Measurements from ENCODE around the gene GALNT3.

Gene GALNT3

GRCh38 chr2:165793779-165794535 lies at the start of gene GALNT3:
GALNT3 (minus strand) TSS chr2:165794247; CDS start chr2:165770700, 23,547 bp downstream.
- no peak for DNase-seq

- no peak for DNase-seq
Observed at GRCh38 chr2:165843351-165843750, 49.3 kb upstream of the GALNT3 start.

- DNase-seq, result no peak
Observed at GRCh38 chr2:165840333-165840958, 46.4 kb upstream of the GALNT3 start.

GRCh38 chr2:165839610-165840009 lies 45.6 kb upstream of the GALNT3 start:
- no peak for DNase-seq

- DNase-seq, result no peak
Observed at GRCh38 chr2:165837122-165837521, 43.1 kb upstream of the GALNT3 start.

GRCh38 chr2:165835363-165835762 lies 41.3 kb upstream of the GALNT3 start:
- DNase-seq, result no peak

GRCh38 chr2:165833156-165833555 lies 39.1 kb upstream of the GALNT3 start:
- no peak for DNase-seq

GRCh38 chr2:165827921-165828276 lies 33.9 kb upstream of the GALNT3 start:
- no peak for DNase-seq

- no peak for DNase-seq
Observed at GRCh38 chr2:165827016-165827920, 33.2 kb upstream of the GALNT3 start.

- DNase-seq, result no peak
Observed at GRCh38 chr2:165825041-165825440, 31.0 kb upstream of the GALNT3 start.

- DNase-seq, result no peak
Observed at GRCh38 chr2:165820296-165820695, 26.2 kb upstream of the GALNT3 start.

GRCh38 chr2:165818920-165819319 lies 24.9 kb upstream of the GALNT3 start:
- no peak for DNase-seq

- DNase-seq, result no peak
Observed at GRCh38 chr2:165815299-165816141, 21.5 kb upstream of the GALNT3 start.

GRCh38 chr2:165814473-165814872 lies 20.4 kb upstream of the GALNT3 start:
- no peak for DNase-seq

GRCh38 chr2:165811592-165812370 lies 17.7 kb upstream of the GALNT3 start:
- DNase-seq, result no peak

GRCh38 chr2:165810418-165810817 lies 16.4 kb upstream of the GALNT3 start:
- no peak for DNase-seq

- DNase-seq, result no peak
Observed at GRCh38 chr2:165804719-165805118, 10.7 kb upstream of the GALNT3 start.

GRCh38 chr2:165803123-165803760 lies 9.2 kb upstream of the GALNT3 start:
- DNase-seq, result no peak

GRCh38 chr2:165801176-165801575 lies 7.1 kb upstream of the GALNT3 start:
- DNase-seq, result no peak

- no peak for DNase-seq
Observed at GRCh38 chr2:165796819-165797530, 2.9 kb upstream of the GALNT3 start.

GRCh38 chr2:165796129-165796528 lies 2.1 kb upstream of the GALNT3 start:
- no peak for DNase-seq
